Activated naive CD4-positive, alpha-beta T cell treated with anti-CD3 and anti-CD28 coated beads, Interleukin-2, amount 50 U/mL, for 72 hours (primary cell): ENCODE measurements around the gene IP6K2. TPM values are rescaled to one million over a fixed set of nuclear protein-coding genes. Genes with fewer than 3 reads are reported as not detected.
"Not testable (repeated sequence)": the region's sequence is repeated elsewhere in the genome, so short reads cannot be mapped to it uniquely, and the experiment has no call there.

Experiments
- ATAC-seq, 2 donors: fragments of 150-1000 bp; cut with Tn5 transposase; 2 replicates each; pipeline ENCODE4 v1.10.0; 2021; ENCODE audit warnings: mild to moderate bottlenecking in 2 of 2, moderate library complexity in 2 of 2
- DNase-seq, 2 donors: peaks; one replicate each; pipeline ENCODE4 v3.0.0; 2021 to 2022; ENCODE audit warnings: low spot score in 2 of 2
- H3K27ac Mint-ChIP-seq, 2 donors: one replicate each; pipeline ENCODE4 v1.8.0; 2022; ENCODE audit warnings: mild to moderate bottlenecking in 2 of 2, mixed read lengths in 2 of 2
- H3K36me3 Mint-ChIP-seq, 2 donors: one replicate each; pipeline ENCODE4 v1.8.0; 2022; ENCODE audit warnings: mixed read lengths in 2 of 2
- H3K9me3 Mint-ChIP-seq, 2 donors: one replicate each; pipeline ENCODE4 v1.8.0; 2022; ENCODE audit warnings: mixed read lengths in 2 of 2
- total RNA-seq, 2 donors: library from RNA; stranded (reverse); gene quantifications; one replicate each; pipeline ENCODE4 v1.2.3, GENCODE V29; 2022

The IP6K2 gene, protein sequence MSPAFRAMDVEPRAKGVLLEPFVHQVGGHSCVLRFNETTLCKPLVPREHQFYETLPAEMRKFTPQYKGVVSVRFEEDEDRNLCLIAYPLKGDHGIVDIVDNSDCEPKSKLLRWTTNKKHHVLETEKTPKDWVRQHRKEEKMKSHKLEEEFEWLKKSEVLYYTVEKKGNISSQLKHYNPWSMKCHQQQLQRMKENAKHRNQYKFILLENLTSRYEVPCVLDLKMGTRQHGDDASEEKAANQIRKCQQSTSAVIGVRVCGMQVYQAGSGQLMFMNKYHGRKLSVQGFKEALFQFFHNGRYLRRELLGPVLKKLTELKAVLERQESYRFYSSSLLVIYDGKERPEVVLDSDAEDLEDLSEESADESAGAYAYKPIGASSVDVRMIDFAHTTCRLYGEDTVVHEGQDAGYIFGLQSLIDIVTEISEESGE
- 10 to 100 TPM; 53.8 to 73.5 TPM for total RNA-seq

DNA sequence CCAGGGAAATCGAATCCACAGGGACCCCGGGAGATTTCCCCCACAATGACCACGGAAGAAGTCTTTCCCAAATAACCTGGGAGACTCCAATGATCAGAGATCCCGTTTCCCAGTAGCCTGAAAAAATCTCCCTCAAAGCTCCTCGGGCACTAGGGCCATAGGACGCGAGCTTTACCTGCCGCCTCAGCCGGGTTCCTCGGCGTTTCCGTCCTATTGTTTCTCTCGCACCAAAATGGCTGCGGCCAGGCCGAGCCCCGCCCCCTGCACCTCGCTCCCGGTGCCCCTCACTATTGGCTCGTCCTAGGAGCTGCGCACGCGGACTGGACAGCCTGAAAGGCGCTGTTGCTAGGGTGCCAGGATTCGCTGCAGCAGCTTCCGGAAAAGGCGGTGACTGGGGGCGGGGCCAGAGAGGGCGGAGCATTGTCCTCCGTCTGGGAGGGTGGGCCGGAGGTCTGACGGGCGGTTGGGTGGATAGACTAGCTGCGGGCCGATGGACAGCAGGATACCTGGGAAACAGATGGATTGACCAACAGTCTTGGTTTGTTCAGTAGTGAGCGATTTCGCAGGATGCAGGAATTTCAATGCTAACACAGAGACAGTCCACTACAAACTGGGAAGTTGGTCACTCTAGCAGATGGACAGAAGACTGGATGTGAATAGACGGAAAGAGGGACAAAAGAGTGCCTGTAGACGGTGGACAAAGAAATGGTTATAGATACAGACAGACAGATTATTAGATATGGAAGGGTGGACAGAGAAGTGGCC lies at the start of gene IP6K2:
Gene IP6K2, minus strand, starts transcription at position 240 of the 765 bp plus-strand sequence. CDS start 21,930 bp downstream, outside the sequence.
- DNase-seq = peak; percentile 98 to 99
- Mint-ChIP-seq H3K27ac (peak within 1 kb of the TSS; percentile 94 to 99), H3K36me3 (peaks cover 9 to 29% of the 10 kb centered on the region in 2 donors), H3K9me3 (peaks cover 3 to 11% of the 10 kb centered on the region in 2 donors)
- ATAC-seq = peak; percentile 100

DNA sequence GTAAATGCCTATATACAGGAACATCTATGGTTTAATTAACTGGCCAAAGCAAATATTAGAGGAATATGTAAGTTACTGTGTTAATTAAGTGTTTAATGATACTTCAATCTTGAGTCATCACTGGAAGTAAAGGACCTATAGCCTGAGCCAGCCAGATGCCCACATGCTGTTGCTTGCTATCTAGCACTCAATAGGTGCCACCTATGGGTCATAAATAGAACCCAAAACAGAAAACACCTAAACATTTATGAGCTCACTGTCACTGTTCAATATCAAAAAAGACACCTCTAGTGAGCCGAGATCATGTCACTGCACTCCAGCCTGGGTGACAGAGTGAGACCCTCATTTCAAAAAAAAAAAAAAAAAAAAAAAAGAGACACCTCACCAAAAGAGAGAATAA lies 48.4 kb upstream of the IP6K2 start:
- no peaks in the 10 kb centered on the region for H3K36me3 Mint-ChIP-seq
- H3K27ac Mint-ChIP-seq = no peak overlapping the region
- DNase-seq (no peak), ATAC-seq (no peak)
- no peaks in the 10 kb centered on the region for H3K9me3 Mint-ChIP-seq

DNA sequence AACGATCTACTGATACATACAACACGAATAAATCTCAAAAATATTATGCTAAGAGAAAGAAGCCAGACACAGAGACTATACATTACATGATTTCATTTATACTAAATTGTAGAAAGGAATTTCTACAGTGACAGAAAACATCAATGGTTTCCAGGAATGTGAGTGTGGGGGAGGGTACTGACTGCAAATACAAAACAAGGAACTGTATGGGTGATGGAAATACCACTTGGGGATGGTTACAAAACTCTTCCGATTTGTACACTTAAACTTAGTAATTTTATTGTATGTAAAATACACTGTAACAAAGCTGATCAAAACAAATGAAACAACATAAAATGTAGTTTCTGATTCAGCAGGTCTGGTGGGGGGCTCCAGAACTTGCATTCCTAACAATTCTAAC lies 45.8 kb upstream of the IP6K2 start:
- ATAC-seq = no peak
- Mint-ChIP-seq H3K27ac (no peak overlapping the region), H3K9me3 (no peaks in the 10 kb centered on the region), H3K36me3 (no peaks in the 10 kb centered on the region)
- no peak for DNase-seq

DNA sequence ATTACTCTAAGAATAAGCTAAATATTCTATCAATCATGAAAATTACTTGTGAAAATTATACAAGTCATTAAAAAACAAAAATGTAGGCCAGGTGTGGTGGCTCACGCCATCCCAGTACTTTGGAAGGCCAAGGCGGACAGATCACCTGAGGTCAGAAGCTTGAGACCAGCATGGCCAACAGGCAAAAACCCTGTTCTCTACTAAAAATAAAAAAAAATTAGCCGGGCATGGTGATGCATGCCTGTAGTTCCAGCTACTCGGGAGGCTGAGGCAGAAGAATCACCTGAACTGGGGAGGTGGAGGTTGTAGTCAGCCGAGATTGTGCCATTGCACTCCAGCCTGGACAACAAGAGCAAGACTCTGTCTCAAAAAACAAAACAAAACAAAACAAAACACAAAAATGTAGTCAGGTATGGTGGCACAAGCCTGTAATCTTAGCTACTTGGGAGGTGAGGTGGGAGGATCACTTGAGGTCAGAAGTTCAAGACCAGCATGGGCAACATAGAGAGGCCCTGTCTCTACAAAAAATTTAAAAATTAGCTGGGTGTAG lies 43.0 kb upstream of the IP6K2 start:
- peak in 1 of 2 donors; percentile 3 for DNase-seq
- H3K27ac Mint-ChIP-seq, H3K9me3 Mint-ChIP-seq, H3K36me3 Mint-ChIP-seq, ATAC-seq: not testable (repeated sequence)

DNA sequence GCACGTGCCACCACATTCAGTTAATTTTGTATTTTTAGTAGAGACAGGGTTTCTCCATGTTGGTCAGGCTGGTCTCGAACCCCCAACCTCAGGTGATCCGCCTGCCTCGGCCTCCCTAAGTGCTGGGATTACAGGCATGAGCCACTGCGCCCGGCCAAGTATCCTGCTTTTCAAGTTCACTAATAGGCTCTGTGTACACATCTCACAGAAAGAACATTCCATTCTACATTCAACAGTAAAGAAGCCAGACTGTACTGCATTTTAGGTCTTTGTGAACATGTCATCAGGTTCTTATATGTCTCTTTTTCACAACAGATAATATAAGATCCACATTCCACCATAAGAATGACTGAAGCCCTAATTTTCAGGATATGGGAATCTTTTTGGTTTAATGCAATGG lies 42.5 kb upstream of the IP6K2 start:
- ATAC-seq, H3K36me3 Mint-ChIP-seq: not testable (repeated sequence)

DNA sequence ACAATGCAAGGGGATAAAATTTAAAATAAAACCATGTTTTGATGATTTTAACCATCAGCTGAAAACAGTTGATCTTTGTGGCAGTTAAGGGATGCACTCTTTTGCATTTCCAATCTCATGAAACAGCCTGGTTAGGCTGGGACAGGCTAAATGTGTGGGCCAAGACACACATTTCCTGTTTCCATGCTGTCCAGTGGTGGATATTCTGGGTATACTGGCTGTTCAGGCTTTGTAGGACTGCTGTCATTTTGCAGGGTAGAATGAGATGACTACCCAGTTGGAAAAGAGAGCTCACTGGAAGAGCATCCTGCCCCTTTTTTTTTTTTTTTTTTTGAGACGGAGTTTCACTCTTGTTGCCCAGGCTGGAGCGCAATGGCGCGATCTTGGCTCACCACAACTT lies 42.0 kb upstream of the IP6K2 start:
- peak in 1 of 2 donors; percentile 4 for DNase-seq
- peak overlapping the region in 1 of 2 donors; percentile 48 for H3K27ac Mint-ChIP-seq
- ATAC-seq = no peak
- H3K9me3 Mint-ChIP-seq = no peaks in the 10 kb centered on the region
- no peaks in the 10 kb centered on the region for H3K36me3 Mint-ChIP-seq

More for the DNA sequence above, 42.5 kb upstream of the IP6K2 start:
- not testable (repeated sequence) for DNase-seq, H3K9me3 Mint-ChIP-seq, H3K27ac Mint-ChIP-seq

DNA sequence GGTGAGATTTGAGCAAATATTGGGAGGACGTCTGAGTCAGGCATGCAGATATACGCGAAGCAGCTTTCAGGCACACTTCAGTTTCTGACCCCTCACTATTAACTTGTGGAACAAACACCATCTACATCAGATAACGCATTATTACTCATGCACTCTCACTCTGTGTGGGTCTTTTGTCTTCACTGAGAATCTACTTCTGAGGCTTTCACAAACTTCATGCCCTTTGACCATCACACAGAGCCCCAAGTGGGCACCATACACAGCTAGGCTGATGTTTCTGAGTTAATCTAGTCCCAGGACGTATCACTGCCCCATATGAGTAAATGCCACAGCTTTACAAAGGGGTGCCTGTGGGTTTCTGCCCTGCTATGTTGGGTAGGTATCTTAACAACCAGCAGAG lies 39.6 kb upstream of the IP6K2 start:
- peak; percentile 71 to 83 for ATAC-seq

DNA sequence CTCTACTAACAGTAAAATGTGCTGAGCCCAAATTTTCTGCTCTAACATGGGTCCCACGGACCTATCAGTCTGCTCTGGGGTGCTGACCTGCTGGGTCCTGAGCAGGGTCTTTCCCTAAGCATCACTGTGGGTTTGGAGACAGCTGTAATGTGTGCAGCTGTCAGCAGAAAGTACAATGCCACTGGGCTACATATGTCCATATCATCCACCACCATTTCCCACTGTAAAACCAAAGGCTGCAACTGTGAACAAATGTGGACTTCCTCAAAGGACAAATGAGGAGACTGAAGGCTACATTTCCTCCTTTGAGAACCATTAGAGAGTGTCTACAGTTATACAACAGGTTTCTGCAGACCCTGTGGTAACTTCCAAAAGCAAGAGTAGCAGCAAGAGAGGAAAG lies 33.8 kb upstream of the IP6K2 start:
- ATAC-seq (no peak), DNase-seq (peak in 1 of 2 donors; percentile 13)
- Mint-ChIP-seq H3K36me3 (no peaks in the 10 kb centered on the region), H3K27ac (no peak overlapping the region), H3K9me3 (no peaks in the 10 kb centered on the region)

More for the DNA sequence above, 39.6 kb upstream of the IP6K2 start:
- peak in 1 of 2 donors; percentile 28 for DNase-seq
- H3K9me3 Mint-ChIP-seq = no peaks in the 10 kb centered on the region
- peak overlapping the region in 1 of 2 donors; percentile 7 for H3K27ac Mint-ChIP-seq
- H3K36me3 Mint-ChIP-seq = no peaks in the 10 kb centered on the region

DNA sequence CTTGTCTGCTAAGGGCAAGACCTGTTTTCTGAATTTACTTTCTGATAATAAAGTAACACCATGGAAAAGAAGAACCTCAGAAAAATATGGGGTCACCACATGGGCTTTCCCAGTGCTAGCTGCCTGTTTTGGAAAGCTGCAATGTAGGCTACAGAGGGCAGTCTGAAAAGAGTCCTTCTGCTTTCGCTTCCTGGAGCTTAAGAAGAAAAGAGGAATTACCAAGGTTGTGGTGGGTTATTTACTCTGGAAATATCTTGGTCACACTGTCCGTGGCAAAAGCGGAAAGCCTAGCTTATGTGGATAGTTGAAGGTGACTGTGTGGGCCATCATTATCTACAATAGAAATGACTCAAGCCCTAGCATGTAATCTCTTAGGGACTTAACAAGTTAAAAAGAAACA lies 31.7 kb upstream of the IP6K2 start:
- DNase-seq (no peak), ATAC-seq (no peak)
- H3K9me3 Mint-ChIP-seq = no peaks in the 10 kb centered on the region
- no peak overlapping the region for H3K27ac Mint-ChIP-seq
- no peaks in the 10 kb centered on the region for H3K36me3 Mint-ChIP-seq

DNA sequence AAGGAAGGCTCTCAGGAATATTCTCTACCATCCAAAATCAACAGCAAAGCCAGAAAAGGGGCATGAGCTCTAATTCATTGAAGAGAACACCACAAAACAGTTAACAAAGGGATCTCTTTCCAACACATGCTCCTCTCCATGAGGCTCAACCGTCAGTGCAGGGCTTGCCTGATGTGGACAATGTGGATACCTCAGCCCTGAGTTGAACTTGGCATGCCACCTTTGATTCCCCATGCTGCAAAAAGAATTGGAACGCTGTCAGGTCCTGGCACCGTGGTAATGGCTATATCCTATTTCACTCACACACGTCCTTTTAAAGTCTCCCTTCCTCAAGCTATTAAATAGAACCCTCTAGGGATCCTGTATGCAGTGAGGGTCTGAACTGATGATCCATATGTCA lies 30.7 kb upstream of the IP6K2 start:
- H3K27ac Mint-ChIP-seq = no peak overlapping the region
- no peaks in the 10 kb centered on the region for H3K9me3 Mint-ChIP-seq
- ATAC-seq (no peak), DNase-seq (no peak)
- no peaks in the 10 kb centered on the region for H3K36me3 Mint-ChIP-seq

DNA sequence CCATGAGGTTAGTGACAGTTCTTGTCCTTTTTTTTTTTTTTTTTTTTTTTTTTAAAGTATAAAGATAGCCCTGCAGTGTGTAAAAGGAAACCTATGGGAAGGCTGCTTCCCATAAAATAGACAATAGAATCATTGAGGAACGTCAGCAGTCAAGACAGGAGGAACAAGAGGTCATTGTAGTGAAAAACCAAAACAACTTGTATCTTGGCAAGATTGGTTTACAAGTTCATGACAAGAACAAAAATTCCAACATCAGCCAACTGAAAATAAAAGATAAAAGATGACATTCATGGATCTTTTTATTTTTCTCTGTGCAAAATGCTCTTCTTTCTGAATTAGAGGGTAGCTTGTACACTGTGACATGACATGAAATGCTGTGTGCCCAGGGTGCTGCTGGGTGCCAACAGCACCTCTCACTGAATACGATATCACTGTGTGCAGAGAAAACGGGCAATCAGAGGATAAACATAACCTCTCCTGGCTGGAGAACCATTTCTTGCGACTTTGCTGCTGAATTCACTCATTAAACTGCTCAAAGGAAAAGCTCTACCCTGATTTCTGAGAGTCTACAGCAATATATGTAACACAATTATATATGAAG lies 30.1 kb upstream of the IP6K2 start:
- no peak for DNase-seq
- no peak overlapping the region for H3K27ac Mint-ChIP-seq
- no peak for ATAC-seq
- no peaks in the 10 kb centered on the region for H3K36me3 Mint-ChIP-seq
- no peaks in the 10 kb centered on the region for H3K9me3 Mint-ChIP-seq

DNA sequence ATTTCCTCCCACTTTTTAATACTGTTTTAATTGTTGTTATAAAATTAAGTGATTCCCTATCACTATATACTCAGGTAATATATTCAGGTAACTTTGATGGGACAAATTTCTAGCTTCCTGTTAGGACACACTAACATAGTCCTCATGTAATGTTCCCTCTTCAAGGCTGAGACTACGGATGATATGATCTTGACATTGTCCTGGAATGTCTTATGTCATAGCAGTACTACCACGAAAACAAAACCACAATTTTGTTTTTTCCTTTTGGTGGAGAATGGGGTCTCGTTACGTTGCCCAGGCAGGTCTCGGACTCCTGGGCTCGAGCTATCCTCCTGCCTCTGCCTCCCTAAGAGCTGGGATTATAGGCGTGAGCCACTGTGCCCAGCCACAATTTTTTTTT lies 26.8 kb upstream of the IP6K2 start:
- no peaks in the 10 kb centered on the region for H3K9me3 Mint-ChIP-seq
- ATAC-seq = no peak
- no peaks in the 10 kb centered on the region for H3K36me3 Mint-ChIP-seq
- no peak overlapping the region for H3K27ac Mint-ChIP-seq
- DNase-seq = no peak

DNA sequence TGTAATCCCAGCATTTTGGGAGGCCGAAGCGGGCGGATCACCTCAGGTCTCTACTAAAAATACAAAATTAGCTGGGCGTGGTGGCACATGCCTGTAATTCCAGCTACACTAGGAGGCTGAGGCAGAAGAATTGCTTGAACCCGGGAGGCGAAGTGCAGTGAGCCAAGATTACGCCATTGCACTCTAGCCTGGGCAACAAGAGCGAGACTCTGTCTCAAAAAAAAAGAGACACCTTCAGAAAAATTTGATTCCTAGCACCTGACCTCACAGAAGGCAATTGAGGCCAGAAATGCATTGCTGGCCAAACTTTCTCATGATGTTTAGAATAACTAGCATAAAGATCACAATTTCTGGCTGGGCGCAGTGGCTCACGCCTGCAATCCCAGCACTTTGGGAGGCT lies 24.2 kb upstream of the IP6K2 start:
- H3K36me3 Mint-ChIP-seq, DNase-seq, ATAC-seq, H3K9me3 Mint-ChIP-seq: not testable (repeated sequence)
- H3K27ac Mint-ChIP-seq = peak overlapping the region in 1 of 2 donors; percentile 36

DNA sequence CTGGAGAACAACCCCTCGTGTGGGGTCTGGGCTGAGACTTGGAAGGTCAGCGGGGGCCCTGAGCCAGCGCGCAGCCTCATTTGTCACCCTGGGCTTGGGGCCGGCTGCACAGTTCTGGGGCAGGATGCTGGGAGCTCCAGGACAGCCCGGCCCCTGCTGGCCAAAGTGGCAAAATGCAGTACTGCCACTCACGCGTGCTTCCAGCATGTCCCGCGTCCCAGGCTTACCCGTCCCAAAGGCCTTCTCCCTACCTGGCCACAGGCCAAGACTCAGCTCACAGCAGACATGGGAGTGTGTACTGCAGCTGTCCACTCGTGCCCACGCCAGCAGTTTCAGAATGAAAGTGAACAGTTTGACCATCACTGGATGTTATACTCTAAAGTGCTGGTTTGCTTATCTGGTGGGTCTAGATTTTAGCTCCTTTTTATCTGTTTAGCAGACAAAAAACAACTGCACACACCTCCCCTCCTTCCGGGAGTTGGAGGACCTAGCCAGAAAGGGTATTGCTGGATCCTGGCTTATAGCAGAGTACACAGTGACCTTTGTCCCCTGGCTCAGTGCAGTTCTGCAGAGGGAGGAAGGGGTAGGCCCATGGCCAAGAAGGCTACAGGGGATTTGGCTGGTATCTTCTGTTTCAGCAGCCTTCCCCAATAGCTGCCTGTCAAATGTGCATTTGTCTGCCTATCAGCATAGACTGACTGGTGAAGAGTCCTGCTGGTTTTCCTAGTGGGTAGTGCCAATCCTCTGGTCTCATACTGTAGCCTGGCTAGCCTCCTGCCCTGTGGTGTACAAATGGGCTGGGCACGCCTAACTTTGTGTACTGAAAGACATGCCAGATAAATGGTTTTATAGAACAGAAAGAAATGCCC lies 23.2 kb upstream of the IP6K2 start:
- Mint-ChIP-seq H3K9me3 (no peaks in the 10 kb centered on the region), H3K27ac (no peak overlapping the region), H3K36me3 (no peaks in the 10 kb centered on the region)
- DNase-seq (peak; percentile 61 to 62), ATAC-seq (peak; percentile 91 to 97)

DNA sequence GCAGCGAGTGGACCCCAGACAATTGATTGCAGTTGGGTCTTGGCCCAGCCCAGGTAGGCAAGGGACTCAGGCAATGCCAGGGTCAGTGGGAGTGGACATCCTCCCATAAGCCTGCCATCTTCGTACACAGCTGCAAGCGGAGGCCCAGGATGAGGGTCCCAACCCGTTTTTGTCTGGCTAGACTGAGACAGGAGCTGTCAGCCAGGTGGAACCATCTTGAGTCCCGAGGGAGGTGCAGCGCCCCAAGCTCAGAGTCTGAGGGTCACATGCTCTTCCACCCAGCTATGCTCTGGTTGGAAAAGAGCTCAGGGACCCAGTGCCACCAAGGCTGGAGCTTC lies 22.6 kb upstream of the IP6K2 start:
- no peaks in the 10 kb centered on the region for H3K36me3 Mint-ChIP-seq
- ATAC-seq = peak in 1 of 2 donors; percentile 45

More for the DNA sequence above, 22.6 kb upstream of the IP6K2 start:
- no peaks in the 10 kb centered on the region for H3K9me3 Mint-ChIP-seq
- no peak overlapping the region for H3K27ac Mint-ChIP-seq
- DNase-seq = no peak
